GM12878 (cell line): ENCODE measurements around the gene IL23R. TPM values are rescaled to one million over a fixed set of nuclear protein-coding genes. Genes with fewer than 3 reads are reported as not detected.

Experiments
- ATAC-seq: fragments of 200-7000 bp; cut with Tn5 transposase; 3 replicates; pipeline ENCODE4 v1.9.1; 2020; ENCODE audit warnings: mild to moderate bottlenecking, moderate library complexity
- BruUV-seq: library from RNA; stranded (reverse); fragments of 400-500 nt; replicated peaks from 2 replicates; lab custom pipeline; 2021; lab: Mats Ljungman, UMichigan
- CTCF ChIA-PET: fragments of 300-600 bp; sonication (Branson Sonifier 250); formaldehyde crosslinking; extraction: SDS; loops from one replicate; lab custom pipeline; 2021; ENCODE audit warnings: inconsistent platforms; lab: Yijun Ruan, JAX
- POLR2A ChIA-PET: fragments of 350-600 bp; formaldehyde crosslinking; extraction: SDS; loops from one replicate; lab custom pipeline; 2021; ENCODE audit warnings: inconsistent platforms; lab: Charles Lee
- RAD21 ChIA-PET: fragments of 300-600 bp; sonication (Branson Sonifier 250); formaldehyde crosslinking; loops from one replicate; lab custom pipeline; 2023; ENCODE audit warnings: antibody characterized with exemption; ENCODE audit not compliant: unreplicated experiment; lab: Charles Lee
- SMC1A ChIA-PET: fragments of 300-600 bp; sonication (Branson Sonifier 250); formaldehyde crosslinking; loops from one replicate; lab custom pipeline; 2023; ENCODE audit not compliant: unreplicated experiment, uncharacterized antibody; lab: Charles Lee
- DNase-seq: peaks from one replicate; pipeline ENCODE4 v3.0.0-alpha.2; 2011; ENCODE audit warnings: low read depth, low spot score
- FAIRE-seq: peaks from 3 replicates; lab custom pipeline; 2011; peaks lifted over from hg19 to GRCh38; lab: Jason Lieb, UNC
- H2AFZ ChIP-seq: 2 replicates; pipeline ENCODE4 v1.6.0; 2011; ENCODE audit warnings: low read depth, low read length, control low read depth; ENCODE audit not compliant: control insufficient read depth
- H3K27ac ChIP-seq: 2 replicates; pipeline ENCODE4 v1.5.1; 2011; ENCODE audit warnings: control low read depth; ENCODE audit not compliant: control insufficient read depth, insufficient read depth
- H3K27me3 ChIP-seq, 2 experiments: replicated peaks in 1 of 2; 2 replicates each; pipeline versions ENCODE4 v1.6.0 to v1.6.1; 2011; ENCODE audit warnings: low read length in 1 of 2; ENCODE audit not compliant: control insufficient read depth in 2 of 2, insufficient read depth in 2 of 2
- H3K36me3 ChIP-seq, 2 experiments: 2 replicates each; pipeline ENCODE4 v1.5.1; 2011; ENCODE audit warnings: low read length in 1 of 2; ENCODE audit not compliant: control insufficient read depth in 2 of 2, insufficient read depth in 2 of 2
- H3K4me1 ChIP-seq: 2 replicates; pipeline ENCODE4 v1.6.1; 2011; ENCODE audit warnings: mild to moderate bottlenecking, low read length, moderate library complexity, mixed read lengths; ENCODE audit not compliant: control insufficient read depth, insufficient read depth
- H3K4me2 ChIP-seq: 2 replicates; pipeline ENCODE4 v1.6.0; 2011; ENCODE audit warnings: control low read depth; ENCODE audit not compliant: control insufficient read depth, insufficient read depth
- H3K4me3 ChIP-seq: fragments of 200-600 bp; sonication (generic); 2 replicates; pipeline ENCODE4 v1.5.1; 2016
- H3K79me2 ChIP-seq: 2 replicates; pipeline ENCODE4 v1.6.0; 2011; ENCODE audit warnings: low read length; ENCODE audit not compliant: control insufficient read depth, insufficient read depth
- H3K9ac ChIP-seq: 2 replicates; pipeline ENCODE4 v1.8.0; 2011; ENCODE audit warnings: low read length, control low read depth, mixed read lengths; ENCODE audit not compliant: control insufficient read depth, insufficient read depth
- H3K9me3 ChIP-seq: replicated peaks from 3 replicates; pipeline ENCODE4 v1.5.1; 2011; ENCODE audit warnings: mild to moderate bottlenecking, low read length; ENCODE audit not compliant: control insufficient read depth, insufficient read depth
- H4K20me1 ChIP-seq: 2 replicates; pipeline ENCODE4 v1.6.0; 2011; ENCODE audit not compliant: control insufficient read depth, insufficient read depth
- CREM ChIP-seq: IDR thresholded peaks from 2 replicates; pipeline ENCODE4 v1.6.1; 2014; ENCODE audit warnings: antibody characterized with exemption, low read depth
- EGR1 ChIP-seq, 2 experiments: IDR thresholded peaks; 1 replicate in 1 of 2; 2 replicates in 1 of 2; pipeline ENCODE4 v1.6.1; 2011 to 2012; ENCODE audit warnings: low read depth in 2 of 2, low read length in 2 of 2, borderline replicate concordance in 1 of 2, mild to moderate bottlenecking in 1 of 2, moderate library complexity in 1 of 2
- EZH2 ChIP-seq: IDR thresholded peaks from 2 replicates; pipeline ENCODE4 v1.6.1; 2012; ENCODE audit warnings: low read depth, mild to moderate bottlenecking, control low read depth, inconsistent platforms, low read length, borderline replicate concordance; ENCODE audit not compliant: control insufficient read depth
- KDM1A ChIP-seq: fragments of 200-600 bp; sonication (generic); IDR thresholded peaks from 2 replicates; pipeline ENCODE4 v1.6.1; 2016; ENCODE audit warnings: borderline replicate concordance
- NFYB ChIP-seq: IDR thresholded peaks from 2 replicates; pipeline ENCODE4 v1.6.1; 2011; ENCODE audit warnings: low read depth, mild to moderate bottlenecking, low read length, improper control_type of control experiment, moderate library complexity; ENCODE audit not compliant: insufficient read depth
- PML ChIP-seq: IDR thresholded peaks from 2 replicates; pipeline ENCODE4 v1.6.1; 2012; ENCODE audit warnings: low read length, inconsistent platforms
- SMAD5 ChIP-seq: IDR thresholded peaks from 2 replicates; pipeline ENCODE4 v1.6.1; 2016; ENCODE audit warnings: antibody characterized with exemption, low read depth
- SMARCA5 ChIP-seq: fragments of 450-650 bp; IDR thresholded peaks from 2 replicates; pipeline ENCODE4 v1.6.1; 2017; ENCODE audit warnings: mild to moderate bottlenecking
- SREBF1 ChIP-seq: IDR thresholded peaks from 2 replicates; pipeline ENCODE4 v1.6.1; 2012; ENCODE audit warnings: mild to moderate bottlenecking, low read length
- SRF ChIP-seq, 2 experiments: IDR thresholded peaks; 2 replicates each; pipeline ENCODE4 v1.6.1; 2011; ENCODE audit warnings: low read depth in 2 of 2, low read length in 2 of 2, mild to moderate bottlenecking in 1 of 2, moderate library complexity in 1 of 2
- ZNF384 ChIP-seq: IDR thresholded peaks from 2 replicates; pipeline ENCODE4 v1.6.1; 2012; ENCODE audit warnings: low read depth, mild to moderate bottlenecking, low read length, improper control_type of control experiment, borderline replicate concordance
- WGBS: methylation state at CpG from one replicate; pipeline ENCODE4 v1.1.6; 2016; ENCODE audit warnings: low lambda C conversion rate; ENCODE audit not compliant: insufficient replicate concordance, insufficient coverage; ENCODE audit errors: missing lambda C conversion rate; 5-methylcytosine and 5-hydroxymethylcytosine counted together
- in situ Hi-C: fragments of 300-500 bp; cut with MboI; formaldehyde crosslinking; loops from 9 replicates; pipeline ENCODE4 v1.14.3; 2018; ENCODE audit warnings: mixed read lengths
- intact Hi-C: fragments of 100-400 bp; cut with micrococcal nuclease; formaldehyde crosslinking; loops from one replicate; pipeline ENCODE4 v1.14.2; 2022; ENCODE audit not compliant: unreplicated experiment
- polyA plus RNA-seq, 11 experiments: library from polyadenylated mRNA; depleted of rRNA in 4 of 11; unstranded in 6 of 11; stranded (reverse) in 5 of 11; fragments of >200 nt; fragmentation: Nextera tagmentation in 4 of 11; fragmentation: Illumina TruSeq in 1 of 11; extraction: Ambion mirVana in 4 of 11; extraction: Trizol in 1 of 11; gene quantifications; 1 replicate in 1 of 11; 2 replicates in 10 of 11; pipeline versions ENCODE4 v1.2.1 to v1.2.3, GENCODE V29; 2011 to 2016; ENCODE audit warnings: inconsistent platforms in 2 of 11, missing spikeins in 2 of 11, low read depth in 1 of 11
- total RNA-seq, 4 experiments: library from RNA; depleted of rRNA in 3 of 4; stranded (reverse); fragments of >200 nt in 3 of 4; fragmentation: Illumina TruSeq in 1 of 4; extraction: Trizol in 1 of 4; gene quantifications; 2 replicates each; pipeline versions ENCODE4 v1.2.1 to v1.2.3, GENCODE V29; 2013 to 2021
- TF ChIP-seq, protein P1 (sequence below): fragments of 450-650 bp; IDR thresholded peaks from 2 replicates; pipeline ENCODE4 v1.6.1; 2017; ENCODE audit warnings: mild to moderate bottlenecking, moderate library complexity

Gene IL23R
- total and polyA plus RNA-seq, 10 of the 15 experiments (the other 5 are each of a cell fraction or from before 2014, with no cell fraction given), result 0.16 to 6.4 (median 0.59) TPM

DNA sequence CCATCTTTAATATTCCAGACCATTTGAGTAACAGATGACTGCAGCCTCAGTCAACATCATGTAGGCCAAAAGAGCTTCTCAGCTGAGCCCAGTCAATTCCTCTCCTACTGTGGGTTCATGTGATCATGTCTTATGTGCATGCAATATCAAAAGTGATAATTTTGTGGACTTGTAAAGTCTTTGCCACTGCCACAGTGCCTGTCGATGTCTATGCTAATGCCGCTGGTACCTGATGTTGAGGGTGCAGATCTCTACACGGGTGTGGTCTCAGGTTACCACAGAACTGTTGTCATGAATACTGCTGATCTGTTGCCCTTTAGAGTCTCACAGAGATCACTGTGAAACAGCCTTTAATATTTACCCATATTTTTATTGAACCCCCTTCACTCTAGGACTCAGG, 20.2 kb upstream of the IL23R start:
- in situ Hi-C loops, result loop anchor here (5.0 kb wide), 2 partner anchors 154 to 384 kb away; no protein-coding TSS in a partner anchor
- DNase-seq (no peak), ATAC-seq (no peak)
- RAD21 ChIA-PET, result interaction anchor here (3.6 kb wide), 1 partner anchor 66 kb away, joined by 71 read pairs; no protein-coding TSS in a partner anchor
- no peaks in the 10 kb centered on the region for H4K20me1 ChIP-seq
- SMC1A ChIA-PET, result interaction anchor here (0.7 to 7.8 kb wide), 5 partner anchors 44 to 477 kb away, joined by 3 to 212 read pairs (median 3); no protein-coding TSS in a partner anchor
- TF ChIP-seq CREM, result no peak
- TF ChIP-seq SREBF1, result no peak
- TF ChIP-seq, all 136 proteins: peak for 0
- no peaks in the 10 kb centered on the region for H3K9me3 ChIP-seq
- H3K9ac ChIP-seq, result no peak overlapping the region
- WGBS, result 84% methylated on average over 3 of the region's 3 CpGs
- 0 out of 2 replicates have a peak, but pooled peaks cover 2% of the 10 kb centered on the region for H3K4me1 ChIP-seq
- intact Hi-C loops, result loop anchor here (5.0 to 10.0 kb wide), 2 partner anchors 94 to 279 kb away; partner anchors contain the start of gene SLC35D1
- H3K79me2 ChIP-seq, result no peaks in the 10 kb centered on the region
- no peak for FAIRE-seq
- ChIA-PET POLR2A (no interaction called here), CTCF (interaction anchor here (1.2 to 3.8 kb wide), 4 partner anchors 13 to 354 kb away, joined by 6 to 164 read pairs (median 23); no protein-coding TSS in a partner anchor)
- H3K4me2 ChIP-seq, result no peak overlapping the region
- H2AFZ ChIP-seq, result no peak overlapping the region
- H3K4me3 ChIP-seq, result no peak overlapping the region
- no peak overlapping the region for H3K27ac ChIP-seq
- H3K27me3 ChIP-seq, result no peaks in the 10 kb centered on the region
- no peaks in the 10 kb centered on the region for H3K36me3 ChIP-seq
- BruUV-seq, result no TSS peak

DNA sequence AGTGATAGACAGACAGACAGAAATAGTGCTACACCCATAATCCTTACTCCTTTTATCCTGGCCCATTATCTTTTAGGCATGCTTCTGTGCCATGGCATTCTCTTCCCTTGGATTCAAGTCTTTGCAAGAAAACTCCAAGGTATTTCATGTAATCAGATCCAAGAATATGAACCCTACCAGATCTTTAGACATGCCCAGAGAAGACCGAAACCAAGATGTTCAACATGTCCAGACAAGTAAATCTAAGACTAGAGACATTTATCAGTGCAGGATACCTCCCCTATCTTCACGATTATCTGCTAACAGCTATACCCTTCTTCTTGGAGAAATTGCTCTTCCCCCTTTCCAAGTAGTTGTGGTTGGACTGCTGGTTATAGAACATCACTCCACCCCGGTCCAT, 19.7 kb upstream of the IL23R start:
- ChIA-PET SMC1A (interaction anchor here (1.1 to 7.8 kb wide), 5 partner anchors 23 to 354 kb away, joined by 3 to 212 read pairs (median 6); no protein-coding TSS in a partner anchor), CTCF (interaction anchor here (3.6 to 3.8 kb wide), 2 partner anchors 66 to 150 kb away, joined by 28 to 164 read pairs; no protein-coding TSS in a partner anchor), RAD21 (interaction anchor here (3.6 kb wide), 1 partner anchor 65 kb away, joined by 71 read pairs; no protein-coding TSS in a partner anchor), POLR2A (no interaction called here)
- no TSS peak for BruUV-seq
- in situ Hi-C loops, result loop anchor here (5.0 kb wide), 2 partner anchors 154 to 384 kb away; no protein-coding TSS in a partner anchor
- H3K4me2 ChIP-seq, result no peak overlapping the region
- ATAC-seq (no peak), DNase-seq (no peak), FAIRE-seq (no peak)
- H2AFZ ChIP-seq, result no peak overlapping the region
- H3K4me3 ChIP-seq, result no peak overlapping the region
- H4K20me1 ChIP-seq, result no peaks in the 10 kb centered on the region
- intact Hi-C loops, result loop anchor here (5.0 to 10.0 kb wide), 2 partner anchors 94 to 278 kb away; partner anchors contain the start of gene SLC35D1
- no peak overlapping the region for H3K9ac ChIP-seq
- no peaks in the 10 kb centered on the region for H3K79me2 ChIP-seq
- 0 out of 2 replicates have a peak, but pooled peaks cover 2% of the 10 kb centered on the region for H3K4me1 ChIP-seq
- no peaks in the 10 kb centered on the region for H3K9me3 ChIP-seq
- no peak overlapping the region for H3K27ac ChIP-seq
- no peaks in the 10 kb centered on the region for H3K27me3 ChIP-seq
- H3K36me3 ChIP-seq, result no peaks in the 10 kb centered on the region
- 58% methylated on average over 3 of the region's 3 CpGs for WGBS
- TF ChIP-seq KDM1A, result no peak
- TF ChIP-seq, protein P1, sequence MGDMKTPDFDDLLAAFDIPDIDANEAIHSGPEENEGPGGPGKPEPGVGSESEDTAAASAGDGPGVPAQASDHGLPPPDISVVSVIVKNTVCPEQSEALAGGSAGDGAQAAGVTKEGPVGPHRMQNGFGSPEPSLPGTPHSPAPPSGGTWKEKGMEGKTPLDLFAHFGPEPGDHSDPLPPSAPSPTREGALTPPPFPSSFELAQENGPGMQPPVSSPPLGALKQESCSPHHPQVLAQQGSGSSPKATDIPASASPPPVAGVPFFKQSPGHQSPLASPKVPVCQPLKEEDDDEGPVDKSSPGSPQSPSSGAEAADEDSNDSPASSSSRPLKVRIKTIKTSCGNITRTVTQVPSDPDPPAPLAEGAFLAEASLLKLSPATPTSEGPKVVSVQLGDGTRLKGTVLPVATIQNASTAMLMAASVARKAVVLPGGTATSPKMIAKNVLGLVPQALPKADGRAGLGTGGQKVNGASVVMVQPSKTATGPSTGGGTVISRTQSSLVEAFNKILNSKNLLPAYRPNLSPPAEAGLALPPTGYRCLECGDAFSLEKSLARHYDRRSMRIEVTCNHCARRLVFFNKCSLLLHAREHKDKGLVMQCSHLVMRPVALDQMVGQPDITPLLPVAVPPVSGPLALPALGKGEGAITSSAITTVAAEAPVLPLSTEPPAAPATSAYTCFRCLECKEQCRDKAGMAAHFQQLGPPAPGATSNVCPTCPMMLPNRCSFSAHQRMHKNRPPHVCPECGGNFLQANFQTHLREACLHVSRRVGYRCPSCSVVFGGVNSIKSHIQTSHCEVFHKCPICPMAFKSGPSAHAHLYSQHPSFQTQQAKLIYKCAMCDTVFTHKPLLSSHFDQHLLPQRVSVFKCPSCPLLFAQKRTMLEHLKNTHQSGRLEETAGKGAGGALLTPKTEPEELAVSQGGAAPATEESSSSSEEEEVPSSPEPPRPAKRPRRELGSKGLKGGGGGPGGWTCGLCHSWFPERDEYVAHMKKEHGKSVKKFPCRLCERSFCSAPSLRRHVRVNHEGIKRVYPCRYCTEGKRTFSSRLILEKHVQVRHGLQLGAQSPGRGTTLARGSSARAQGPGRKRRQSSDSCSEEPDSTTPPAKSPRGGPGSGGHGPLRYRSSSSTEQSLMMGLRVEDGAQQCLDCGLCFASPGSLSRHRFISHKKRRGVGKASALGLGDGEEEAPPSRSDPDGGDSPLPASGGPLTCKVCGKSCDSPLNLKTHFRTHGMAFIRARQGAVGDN, result no peak
- TF ChIP-seq ZNF384, result no peak
- no peak for TF ChIP-seq PML
- no peak for TF ChIP-seq SRF (IDR thresholded peaks at IDR 0.05; ENCODE audit: low read depth in 2 of 2, low read length in 2 of 2)
- no peak for TF ChIP-seq EGR1 (IDR thresholded peaks at IDR 0.05; ENCODE audit: borderline replicate concordance in 1 of 2, low read depth in 2 of 2, low read length in 2 of 2)
- no peak for TF ChIP-seq SMARCA5
- no peak for TF ChIP-seq NFYB
- no peak for TF ChIP-seq SMAD5
- TF ChIP-seq EZH2, result no peak
